Mesenchymal stem cell (in vitro differentiated cells and primary cell): Measurements from ENCODE around the gene KLF7.

Experiments
- DNase-seq: peaks from one replicate; pipeline ENCODE4 v3.0.0-alpha.2; 2013
- H2AFZ ChIP-seq: one replicate; pipeline ENCODE4 v1.6.1; 2013; ENCODE audit warnings: low read depth, mild to moderate bottlenecking, control low read depth, inconsistent platforms, low read length, moderate library complexity
- H2AK5ac ChIP-seq: 2 replicates; pipeline ENCODE4 v1.6.1; 2013; ENCODE audit warnings: low read length, moderate library complexity, mild to moderate bottlenecking, inconsistent platforms; ENCODE audit not compliant: severe bottlenecking
- H2BK120ac ChIP-seq: one replicate; pipeline ENCODE4 v1.6.1; 2013; ENCODE audit warnings: low read depth, mild to moderate bottlenecking, inconsistent platforms, low read length, moderate library complexity
- H2BK12ac ChIP-seq, 2 experiments: one replicate each; pipeline ENCODE4 v1.6.1; 2013; ENCODE audit warnings: inconsistent platforms in 2 of 2, low read length in 2 of 2, mild to moderate bottlenecking in 2 of 2, moderate library complexity in 2 of 2, control low read depth in 1 of 2
- H2BK15ac ChIP-seq: one replicate; pipeline ENCODE4 v1.6.1; 2013; ENCODE audit warnings: mild to moderate bottlenecking, low read depth, inconsistent platforms; ENCODE audit not compliant: poor library complexity, severe bottlenecking
- H2BK5ac ChIP-seq: 2 replicates; pipeline ENCODE4 v1.6.1; 2013; ENCODE audit warnings: low read depth, mild to moderate bottlenecking, low read length, control low read depth, inconsistent platforms; ENCODE audit not compliant: poor library complexity, severe bottlenecking
- H3K14ac ChIP-seq, 2 experiments: one replicate each; pipeline ENCODE4 v1.6.1; 2013; ENCODE audit warnings: inconsistent platforms in 2 of 2, low read length in 2 of 2, control low read depth in 1 of 2, mild to moderate bottlenecking in 1 of 2, moderate library complexity in 1 of 2
- H3K18ac ChIP-seq, 2 experiments: one replicate each; pipeline ENCODE4 v1.6.1; 2013; ENCODE audit warnings: inconsistent platforms in 2 of 2, low read length in 2 of 2, control low read depth in 1 of 2, low read depth in 1 of 2, mild to moderate bottlenecking in 1 of 2
- H3K23ac ChIP-seq, 2 experiments: one replicate each; pipeline ENCODE4 v1.6.1; 2013; ENCODE audit warnings: inconsistent platforms in 2 of 2, low read length in 2 of 2, mild to moderate bottlenecking in 2 of 2, moderate library complexity in 2 of 2, control low read depth in 1 of 2
- H3K27ac ChIP-seq: 2 replicates; pipeline ENCODE4 v1.5.1; 2013; ENCODE audit warnings: mild to moderate bottlenecking, moderate library complexity, low read length, control low read depth, inconsistent platforms; ENCODE audit not compliant: poor library complexity, severe bottlenecking
- H3K27me3 ChIP-seq, 2 experiments: 2 replicates each; pipeline versions ENCODE4 v1.6.1 to v1.7.0; 2013; ENCODE audit warnings: low read length in 2 of 2, mild to moderate bottlenecking in 2 of 2, moderate library complexity in 2 of 2, control low read depth in 1 of 2, inconsistent platforms in 1 of 2; ENCODE audit not compliant: control insufficient read depth in 1 of 2, insufficient read depth in 1 of 2
- H3K36me3 ChIP-seq, 2 experiments: 2 replicates each; pipeline versions ENCODE4 v1.6.1 to v1.7.0; 2013; ENCODE audit warnings: low read length in 2 of 2, control low read depth in 1 of 2, inconsistent platforms in 1 of 2, low read depth in 1 of 2, mild to moderate bottlenecking in 1 of 2; ENCODE audit not compliant: insufficient read depth in 2 of 2, control insufficient read depth in 1 of 2
- H3K4ac ChIP-seq, 2 experiments: one replicate each; pipeline ENCODE4 v1.6.1; 2013; ENCODE audit warnings: inconsistent platforms in 2 of 2, low read length in 2 of 2, mild to moderate bottlenecking in 2 of 2, moderate library complexity in 2 of 2, control low read depth in 1 of 2, low read depth in 1 of 2
- H3K4me1 ChIP-seq: 2 replicates; pipeline ENCODE4 v1.6.1; 2013; ENCODE audit warnings: low read depth, low read length, control low read depth; ENCODE audit not compliant: control insufficient read depth, insufficient read depth
- H3K4me2 ChIP-seq: 2 replicates; pipeline ENCODE4 v1.6.1; 2013; ENCODE audit warnings: low read length, mild to moderate bottlenecking, inconsistent platforms; ENCODE audit not compliant: poor library complexity, severe bottlenecking
- H3K4me3 ChIP-seq, 2 experiments: 2 replicates each; pipeline versions ENCODE4 v1.5.1 to v1.7.0; 2013; ENCODE audit warnings: low read length in 2 of 2, mild to moderate bottlenecking in 2 of 2, control low read depth in 1 of 2, low read depth in 1 of 2; ENCODE audit not compliant: insufficient read depth in 1 of 2
- H3K79me1 ChIP-seq: replicated peaks from 2 replicates; pipeline ENCODE4 v1.6.1; 2013; ENCODE audit warnings: mild to moderate bottlenecking, control low read depth, low read length, inconsistent platforms; ENCODE audit not compliant: poor library complexity, severe bottlenecking
- H3K9ac ChIP-seq: 2 replicates; pipeline ENCODE4 v1.7.0; 2013; ENCODE audit warnings: mild to moderate bottlenecking, low read length, moderate library complexity
- H3K9me3 ChIP-seq: 2 replicates; pipeline ENCODE4 v1.7.0; 2013; ENCODE audit warnings: mild to moderate bottlenecking, low read length; ENCODE audit not compliant: control insufficient read depth
- H4K8ac ChIP-seq: one replicate; pipeline ENCODE4 v1.6.1; 2013; ENCODE audit warnings: inconsistent platforms, mild to moderate bottlenecking, low read length, moderate library complexity
- H4K91ac ChIP-seq: one replicate; pipeline ENCODE4 v1.6.1; 2013; ENCODE audit warnings: mild to moderate bottlenecking, low read length, inconsistent platforms
- WGBS: methylation state at CpG from one replicate; pipeline ENCODE4 v1.1.7; 2013; ENCODE audit warnings: mixed read lengths; 5-methylcytosine and 5-hydroxymethylcytosine counted together

Gene KLF7

DNA sequence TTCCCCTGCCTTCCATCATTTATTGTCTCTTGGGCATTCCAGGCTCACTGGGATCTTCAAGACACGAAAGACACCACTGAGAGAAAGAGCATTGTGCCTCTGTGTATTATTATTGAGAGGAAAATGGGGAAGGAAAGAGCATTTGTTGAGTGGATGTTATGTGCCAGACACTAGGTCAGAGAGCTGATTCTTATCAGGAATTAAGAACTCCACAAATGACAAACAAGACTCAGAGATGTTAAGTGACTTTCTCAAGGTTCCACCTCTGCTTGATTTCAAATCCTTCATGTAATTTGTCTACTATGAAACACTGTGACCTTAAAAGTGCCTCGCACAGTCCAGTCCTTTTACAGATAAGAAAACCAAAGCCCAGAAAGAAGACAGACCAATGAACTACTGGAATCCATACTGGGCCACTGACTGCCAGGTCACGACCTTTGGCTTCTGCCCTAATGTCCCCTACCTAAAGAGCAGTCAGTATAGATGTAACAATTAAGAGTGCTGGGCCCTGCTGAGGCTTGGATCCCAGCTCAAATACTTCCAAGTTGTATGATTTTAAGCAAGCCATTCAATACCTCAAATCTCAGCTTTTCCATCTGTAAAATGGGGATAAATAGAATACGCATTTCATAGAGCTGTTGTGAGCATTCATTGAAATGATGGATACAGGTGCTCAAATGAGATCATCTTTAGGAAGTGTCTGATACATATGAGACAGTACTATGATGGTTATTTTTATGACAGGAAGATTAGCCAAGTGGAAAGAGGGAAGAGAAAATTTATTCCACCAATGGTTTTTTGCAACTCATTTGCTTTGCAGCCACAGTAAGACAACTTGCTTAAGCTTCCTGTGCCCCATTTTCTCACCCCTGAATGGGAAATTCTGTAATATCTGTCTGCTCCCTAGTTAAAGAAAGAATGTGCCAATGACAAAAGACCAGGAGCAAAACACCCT, 10.9 kb downstream of the KLF7 start:
- Histone ChIP-seq H2AK5ac (no peak overlapping the region), H3K9me3 (no peaks in the 10 kb centered on the region), H3K4me1 (peaks cover 12% of the 10 kb centered on the region), H3K36me3 (no peaks in the 10 kb centered on the region), H3K4me2 (no peak overlapping the region), H3K27ac (no peak overlapping the region), H4K8ac (no peak overlapping the region), H3K9ac (no peak overlapping the region), H3K14ac (no peak overlapping the region), H2BK15ac (no peak overlapping the region), H3K4me3 (no peak overlapping the region), H2BK12ac (no peak overlapping the region), H3K23ac (no peak overlapping the region), H3K27me3 (no peaks in the 10 kb centered on the region), H2BK5ac (no peak overlapping the region), H3K79me1 (no peaks in the 10 kb centered on the region), H3K18ac (no peak overlapping the region), H3K4ac (no peak overlapping the region), H2BK120ac (no peak overlapping the region), H4K91ac (no peak overlapping the region), H2AFZ (no peak overlapping the region)
- DNase-seq = no peak
- WGBS = 72% methylated on average over 4 of the region's 4 CpGs

DNA sequence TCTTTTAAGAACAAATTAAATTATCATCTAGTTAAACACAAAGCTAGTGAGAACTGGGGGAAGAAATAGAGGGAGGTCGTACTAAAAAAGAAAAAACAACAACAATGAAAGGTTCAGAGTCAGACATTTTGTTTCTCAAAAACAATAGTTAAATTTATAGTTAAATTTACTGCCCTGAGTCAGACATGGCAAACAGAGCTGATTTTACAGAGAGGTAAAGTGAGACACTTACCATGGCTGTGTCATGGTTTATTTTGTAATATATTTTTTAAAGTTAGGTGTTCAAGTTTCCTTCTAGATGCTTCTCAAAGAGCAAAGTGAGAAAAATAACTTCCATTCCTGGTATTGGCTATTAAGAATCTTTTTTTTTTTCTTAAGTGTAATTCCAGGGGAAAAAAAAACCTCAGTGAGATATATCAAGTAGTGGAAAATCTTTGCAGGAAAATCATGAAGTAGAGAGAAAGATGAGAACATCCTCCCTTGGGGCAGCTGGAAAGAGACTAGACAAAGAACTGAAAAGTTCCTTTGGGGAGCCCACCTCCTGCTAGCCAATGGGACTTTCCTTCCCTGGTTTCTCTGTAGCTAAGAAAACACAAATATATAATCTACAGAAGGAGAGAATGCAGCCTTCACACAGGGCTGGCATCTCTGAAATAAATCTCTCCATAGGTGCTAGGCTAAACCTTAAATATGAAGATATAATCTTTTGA, 12.3 kb downstream of the KLF7 start:
- Histone ChIP-seq H2BK12ac (no peak overlapping the region), H3K14ac (no peak overlapping the region), H3K18ac (no peak overlapping the region), H3K27me3 (no peaks in the 10 kb centered on the region), H3K4me1 (peaks cover 19% of the 10 kb centered on the region), H3K23ac (no peak overlapping the region), H3K4ac (no peak overlapping the region), H3K27ac (no peak overlapping the region), H2BK15ac (no peak overlapping the region), H2AK5ac (no peak overlapping the region), H4K91ac (no peak overlapping the region), H2BK5ac (no peak overlapping the region), H2AFZ (no peak overlapping the region), H3K9ac (peak overlapping the region; percentile 66), H2BK120ac (no peak overlapping the region), H3K36me3 (no peaks in the 10 kb centered on the region), H3K4me2 (no peak overlapping the region), H3K79me1 (no peaks in the 10 kb centered on the region), H4K8ac (no peak overlapping the region), H3K4me3 (no peak overlapping the region), H3K9me3 (no peaks in the 10 kb centered on the region)
- no peak for DNase-seq
- WGBS = no CpG with 5 or more reads among the region's 1 CpG

GRCh38 chr2:207151048-207151447, 14.7 kb downstream of the KLF7 start:
- Histone ChIP-seq H4K8ac (no peak overlapping the region), H3K23ac (no peak overlapping the region), H3K4ac (no peak overlapping the region), H3K14ac (no peak overlapping the region), H2BK15ac (no peak overlapping the region), H2BK12ac (no peak overlapping the region), H2BK120ac (no peak overlapping the region), H2BK5ac (no peak overlapping the region), H2AFZ (no peak overlapping the region), H3K9ac (peak overlapping the region; percentile 66), H3K36me3 (peaks cover 2 to 8% of the 10 kb centered on the region in 2 experiments), H4K91ac (no peak overlapping the region), H3K4me2 (no peak overlapping the region), H3K79me1 (peaks cover 4% of the 10 kb centered on the region), H3K27ac (no peak overlapping the region), H2AK5ac (no peak overlapping the region), H3K18ac (no peak overlapping the region), H3K4me3 (peak overlapping the region in 1 of 2 experiments; percentile 29), H3K4me1 (peaks cover 23% of the 10 kb centered on the region), H3K9me3 (no peaks in the 10 kb centered on the region), H3K27me3 (no peaks in the 10 kb centered on the region)
- WGBS = 55% methylated on average over 6 of the region's 6 CpGs
- no peak for DNase-seq

- WGBS = 76% methylated on average over 4 of the region's 5 CpGs
Observed at GRCh38 chr2:207150284-207150683, 15.5 kb downstream of the KLF7 start.

More at GRCh38 chr2:207150284-207150683, 15.5 kb downstream of the KLF7 start:
- no peak overlapping the region for H4K91ac ChIP-seq
- peak overlapping the region; percentile 50 for H3K9ac ChIP-seq
- H2BK5ac ChIP-seq = no peak overlapping the region
- H3K23ac ChIP-seq = no peak overlapping the region
- no peak overlapping the region for H4K8ac ChIP-seq
- DNase-seq = no peak
- H3K4ac ChIP-seq = no peak overlapping the region
- H3K4me3 ChIP-seq = no peak overlapping the region
- H3K14ac ChIP-seq = no peak overlapping the region
- no peak overlapping the region for H3K4me2 ChIP-seq
- H3K27ac ChIP-seq = no peak overlapping the region
- H3K27me3 ChIP-seq = no peaks in the 10 kb centered on the region
- H2AFZ ChIP-seq = no peak overlapping the region
- no peak overlapping the region for H2BK12ac ChIP-seq
- H3K4me1 ChIP-seq = peaks cover 18% of the 10 kb centered on the region
- peaks cover 4% of the 10 kb centered on the region for H3K79me1 ChIP-seq
- H2AK5ac ChIP-seq = no peak overlapping the region
- H3K18ac ChIP-seq = no peak overlapping the region
- H3K9me3 ChIP-seq = no peaks in the 10 kb centered on the region
- H3K36me3 ChIP-seq = peaks cover 2 to 16% of the 10 kb centered on the region in 2 experiments
- H2BK15ac ChIP-seq = no peak overlapping the region
- H2BK120ac ChIP-seq = no peak overlapping the region
